Endothelial cell of umbilical vein (primary cell): Measurements from ENCODE around the gene UPP2. TPM values are rescaled to one million over a fixed set of nuclear protein-coding genes. Genes with fewer than 3 reads are reported as not detected.

Experiments
- BruUV-seq: library from RNA; stranded (reverse); fragments of 400-500 nt; replicated peaks from 2 replicates; lab custom pipeline; 2021; lab: Mats Ljungman, UMichigan
- CTCF ChIA-PET: fragments of 300-600, 350-600 bp; sonication (Branson Sonifier 250); formaldehyde crosslinking; loops from one replicate; lab custom pipeline; 2021; ENCODE audit warnings: antibody characterized with exemption, inconsistent platforms; lab: Charles Lee
- POLR2A ChIA-PET: fragments of 300-600, 350-600 bp; sonication (Branson Sonifier 250); formaldehyde crosslinking; loops from one replicate; lab custom pipeline; 2021; ENCODE audit warnings: antibody characterized with exemption, inconsistent platforms; lab: Charles Lee
- DNase-seq: peaks from one replicate; pipeline ENCODE4 v3.0.0-alpha.2; 2011; ENCODE audit warnings: low read depth, low spot score
- FAIRE-seq: peaks from 2 replicates; lab custom pipeline; 2011; peaks lifted over from hg19 to GRCh38; lab: Jason Lieb, UNC
- H2AFZ ChIP-seq: 2 replicates; pipeline ENCODE4 v1.6.0; 2012; ENCODE audit warnings: low read depth, low read length, control low read depth, inconsistent platforms
- H3K27ac ChIP-seq: 2 replicates; pipeline ENCODE4 v1.5.1; 2011; ENCODE audit warnings: low read depth, mild to moderate bottlenecking, control low read depth, low read length, moderate library complexity; ENCODE audit not compliant: insufficient read depth
- H3K27me3 ChIP-seq, 2 experiments: 2 replicates each; pipeline versions ENCODE4 v1.6.0 to v1.6.1; 2011; ENCODE audit warnings: low read length in 2 of 2, mixed read lengths in 1 of 2; ENCODE audit not compliant: control insufficient read depth in 2 of 2, insufficient read depth in 2 of 2
- H3K36me3 ChIP-seq, 2 experiments: 2 replicates in 1 of 2; 3 replicates in 1 of 2; pipeline ENCODE4 v1.5.1; 2011; ENCODE audit warnings: low read length in 2 of 2, mild to moderate bottlenecking in 1 of 2, moderate library complexity in 1 of 2; ENCODE audit not compliant: control insufficient read depth in 2 of 2, insufficient read depth in 2 of 2; ENCODE audit errors: extremely low read depth in 1 of 2
- H3K4me1 ChIP-seq: 3 replicates; pipeline ENCODE4 v1.5.1; 2011; ENCODE audit warnings: mild to moderate bottlenecking, low read length; ENCODE audit not compliant: control insufficient read depth, insufficient read depth; ENCODE audit errors: extremely low read depth
- H3K4me2 ChIP-seq: 2 replicates; pipeline ENCODE4 v1.6.1; 2011; ENCODE audit warnings: low read length, control low read depth, mixed read lengths; ENCODE audit not compliant: insufficient read depth
- H3K4me3 ChIP-seq, 3 experiments: fragments of 200-600 bp in 1 of 3; sonication (generic), shearing (Covaris generic) in 1 of 3; replicated peaks in 1 of 3; 2 replicates each; pipeline ENCODE4 v1.5.1; 2011 to 2016; ENCODE audit warnings: control low read depth in 3 of 3, low read length in 3 of 3, mild to moderate bottlenecking in 2 of 3, inconsistent platforms in 1 of 3, low read depth in 1 of 3, moderate library complexity in 1 of 3; ENCODE audit not compliant: insufficient read depth in 1 of 3
- H3K79me2 ChIP-seq: 2 replicates; pipeline ENCODE4 v1.6.0; 2012; ENCODE audit warnings: low read length, inconsistent platforms; ENCODE audit not compliant: control insufficient read depth, insufficient read depth
- H3K9ac ChIP-seq: replicated peaks from 2 replicates; pipeline ENCODE3; 2011; ENCODE audit warnings: low read length, control low read depth; ENCODE audit not compliant: insufficient read depth; ENCODE audit errors: extremely low read depth
- H3K9me1 ChIP-seq: replicated peaks from 3 replicates; pipeline ENCODE4 v1.6.0; 2011; ENCODE audit warnings: mild to moderate bottlenecking, low read length; ENCODE audit not compliant: control insufficient read depth, insufficient read depth; ENCODE audit errors: extremely low read depth
- H3K9me3 ChIP-seq: replicated peaks from 2 replicates; pipeline ENCODE4 v1.5.1; 2012; ENCODE audit warnings: low read length, inconsistent platforms; ENCODE audit not compliant: control insufficient read depth, insufficient read depth
- H4K20me1 ChIP-seq: replicated peaks from 2 replicates; pipeline ENCODE3; 2011; ENCODE audit warnings: mild to moderate bottlenecking, low read length; ENCODE audit not compliant: control insufficient read depth, insufficient read depth; ENCODE audit errors: extremely low read depth
- EZH2 ChIP-seq: IDR thresholded peaks from 2 replicates; pipeline ENCODE4 v1.6.1; 2012; ENCODE audit warnings: borderline replicate concordance, low read depth, mild to moderate bottlenecking, moderate library complexity, low read length, inconsistent platforms; ENCODE audit not compliant: severe bottlenecking
- FOS ChIP-seq: IDR thresholded peaks from 2 replicates; pipeline ENCODE4 v1.6.1; 2011; ENCODE audit warnings: mild to moderate bottlenecking, low read length, moderate library complexity, borderline replicate concordance; ENCODE audit not compliant: insufficient read depth
- GATA2 ChIP-seq: IDR thresholded peaks from 2 replicates; pipeline ENCODE4 v1.7.0; 2011; ENCODE audit warnings: low read depth, mild to moderate bottlenecking, moderate library complexity, mixed read lengths, low read length; ENCODE audit not compliant: insufficient read length, insufficient read depth
- JUN ChIP-seq: IDR thresholded peaks from 2 replicates; pipeline ENCODE4 v1.6.1; 2011; ENCODE audit warnings: borderline replicate concordance, low read depth; ENCODE audit not compliant: insufficient read length, insufficient read depth
- MYC ChIP-seq: IDR thresholded peaks from one replicate; pipeline ENCODE4 v1.6.1; 2011; ENCODE audit warnings: mild to moderate bottlenecking, low read depth, low read length
- POLR2A ChIP-seq: IDR thresholded peaks from 2 replicates; pipeline ENCODE4 v1.6.1; 2012; ENCODE audit warnings: low read depth, mild to moderate bottlenecking, control low read depth, low read length
- POLR2AphosphoS5 ChIP-seq: IDR thresholded peaks from 2 replicates; pipeline ENCODE4 v1.6.1; 2012; ENCODE audit warnings: low read depth, mild to moderate bottlenecking, control low read depth, low read length, moderate library complexity; ENCODE audit not compliant: insufficient read depth
- dilution Hi-C: fragments of 300-500 bp; cut with MboI; formaldehyde crosslinking; loops from one replicate; pipeline ENCODE4 v1.15.0; 2019; ENCODE audit warnings: low sequenced_read_pairs; ENCODE audit not compliant: extremely low pct_ligation_motif_present
- intact Hi-C: fragments of 100-400 bp; cut with micrococcal nuclease; formaldehyde crosslinking; loops from one replicate; pipeline ENCODE4 v1.10.0; 2022
- polyA plus RNA-seq, 4 experiments: library from polyadenylated mRNA; depleted of rRNA in 3 of 4; stranded (reverse) in 3 of 4; unstranded in 1 of 4; fragments of >200 nt; gene quantifications; 2 replicates each; pipeline versions ENCODE4 v1.2.1 to v1.2.3, GENCODE V29; 2011 to 2012; ENCODE audit warnings: missing spikeins in 1 of 4
- total RNA-seq: library from RNA; stranded (reverse); gene quantifications from 2 replicates; pipeline ENCODE4 v1.2.3, GENCODE V29; 2021
- TF ChIP-seq, protein P1 (sequence below), 2 donors: IDR thresholded peaks; 1 replicate in 1 of 2; 2 replicates in 1 of 2; pipeline ENCODE4 v1.5.1; 2011; ENCODE audit warnings: low read length in 2 of 2, mild to moderate bottlenecking in 2 of 2, moderate library complexity in 2 of 2, control low read depth in 1 of 2, inconsistent platforms in 1 of 2, low read depth in 1 of 2; ENCODE audit not compliant: insufficient read depth in 1 of 2; ENCODE audit errors: extremely low read depth in 1 of 2
- TF ChIP-seq, protein P2 (sequence below): IDR thresholded peaks from 2 replicates; pipeline ENCODE4 v1.6.1; 2011; ENCODE audit not compliant: insufficient read depth, insufficient read length

The UPP2 gene
- total and polyA plus RNA-seq, 2 donors (not counting 3 experiments of a cell fraction or from before 2014, with no cell fraction given) = not detected

DNA sequence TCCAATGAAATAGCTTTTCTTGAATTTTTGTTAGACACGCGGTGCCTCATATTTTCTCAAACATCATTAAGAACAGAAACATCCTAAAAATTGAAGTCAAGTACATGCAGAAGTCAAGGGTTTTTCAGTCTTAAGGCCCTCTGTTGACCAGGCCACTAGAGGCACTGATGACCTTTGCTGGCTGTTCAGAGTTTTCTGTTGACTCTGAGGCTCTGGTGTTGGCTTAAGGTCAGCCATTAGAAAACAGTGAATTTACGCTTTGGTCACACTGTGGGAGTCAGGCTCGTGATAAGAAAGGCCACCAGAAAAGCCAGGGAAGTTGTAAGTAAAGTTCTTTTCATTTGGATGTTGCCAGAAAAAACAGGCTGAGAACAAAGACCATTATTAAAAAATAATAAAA, 5.8 kb upstream of the UPP2 start:
- ChIA-PET CTCF (no interaction called here), POLR2A (no interaction called here)
- no peaks in the 10 kb centered on the region for H3K79me2 ChIP-seq
- H3K4me1 ChIP-seq = no peaks in the 10 kb centered on the region
- H4K20me1 ChIP-seq = no peaks in the 10 kb centered on the region
- no peak for FAIRE-seq
- TF ChIP-seq, protein P1, sequence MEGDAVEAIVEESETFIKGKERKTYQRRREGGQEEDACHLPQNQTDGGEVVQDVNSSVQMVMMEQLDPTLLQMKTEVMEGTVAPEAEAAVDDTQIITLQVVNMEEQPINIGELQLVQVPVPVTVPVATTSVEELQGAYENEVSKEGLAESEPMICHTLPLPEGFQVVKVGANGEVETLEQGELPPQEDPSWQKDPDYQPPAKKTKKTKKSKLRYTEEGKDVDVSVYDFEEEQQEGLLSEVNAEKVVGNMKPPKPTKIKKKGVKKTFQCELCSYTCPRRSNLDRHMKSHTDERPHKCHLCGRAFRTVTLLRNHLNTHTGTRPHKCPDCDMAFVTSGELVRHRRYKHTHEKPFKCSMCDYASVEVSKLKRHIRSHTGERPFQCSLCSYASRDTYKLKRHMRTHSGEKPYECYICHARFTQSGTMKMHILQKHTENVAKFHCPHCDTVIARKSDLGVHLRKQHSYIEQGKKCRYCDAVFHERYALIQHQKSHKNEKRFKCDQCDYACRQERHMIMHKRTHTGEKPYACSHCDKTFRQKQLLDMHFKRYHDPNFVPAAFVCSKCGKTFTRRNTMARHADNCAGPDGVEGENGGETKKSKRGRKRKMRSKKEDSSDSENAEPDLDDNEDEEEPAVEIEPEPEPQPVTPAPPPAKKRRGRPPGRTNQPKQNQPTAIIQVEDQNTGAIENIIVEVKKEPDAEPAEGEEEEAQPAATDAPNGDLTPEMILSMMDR (IDR thresholded peaks at IDR 0.05; ENCODE audit: extremely low read depth in 1 of 2, insufficient read depth in 1 of 2, low read depth in 1 of 2, low read length in 2 of 2) = no peak
- no peak for TF ChIP-seq FOS
- TF ChIP-seq, protein P2, sequence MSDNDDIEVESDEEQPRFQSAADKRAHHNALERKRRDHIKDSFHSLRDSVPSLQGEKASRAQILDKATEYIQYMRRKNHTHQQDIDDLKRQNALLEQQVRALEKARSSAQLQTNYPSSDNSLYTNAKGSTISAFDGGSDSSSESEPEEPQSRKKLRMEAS = no peak
- TF ChIP-seq EZH2 = no peak
- no peak for TF ChIP-seq JUN
- TF ChIP-seq POLR2AphosphoS5 = no peak
- TF ChIP-seq GATA2 = no peak
- no peak for TF ChIP-seq MYC
- no peak for TF ChIP-seq POLR2A
- no TSS peak for BruUV-seq
- H3K27ac ChIP-seq = no peak overlapping the region
- dilution Hi-C loops = no loop called here
- H3K9me1 ChIP-seq = no peaks in the 10 kb centered on the region
- no peak overlapping the region for H3K4me2 ChIP-seq
- DNase-seq = no peak
- no peak overlapping the region for H3K9ac ChIP-seq
- H2AFZ ChIP-seq = no peak overlapping the region
- no peaks in the 10 kb centered on the region for H3K36me3 ChIP-seq
- intact Hi-C loops = no loop called here
- no peaks in the 10 kb centered on the region for H3K27me3 ChIP-seq
- H3K4me3 ChIP-seq = no peak overlapping the region
- no peaks in the 10 kb centered on the region for H3K9me3 ChIP-seq
